CD4-positive, alpha-beta T cell treated with Interleukin-4 for 4 hours (primary cell): ENCODE data around the gene TMEM229B.
A peak's percentile ranks its signal among the peaks of the same experiment; 100 is the strongest.

Experiments used
- DNase-seq: peaks from one replicate; pipeline ENCODE4 v3.0.0-alpha.2; 2020

The TMEM229B gene

GRCh38 chr14:67514650-67515385 lies 26.3 kb upstream of the TMEM229B start:
- DNase-seq: peak; percentile 21

- DNase-seq: no peak
Observed at GRCh38 chr14:67514203-67514607, 25.7 kb upstream of the TMEM229B start.

GRCh38 chr14:67513631-67514108 lies 25.1 kb upstream of the TMEM229B start:
- DNase-seq: no peak

- DNase-seq: no peak
Observed at GRCh38 chr14:67512463-67513310, 24.2 kb upstream of the TMEM229B start.

GRCh38 chr14:67510836-67511235 lies 22.3 kb upstream of the TMEM229B start:
- no peak for DNase-seq

- DNase-seq: no peak
Observed at GRCh38 chr14:67510121-67510520, 21.6 kb upstream of the TMEM229B start.

- DNase-seq: no peak
Observed at GRCh38 chr14:67508956-67509355, 20.4 kb upstream of the TMEM229B start.

- DNase-seq: no peak
Observed at GRCh38 chr14:67505254-67505653, 16.7 kb upstream of the TMEM229B start.

GRCh38 chr14:67503331-67503730 lies 14.8 kb upstream of the TMEM229B start:
- no peak for DNase-seq

- DNase-seq: no peak
Observed at GRCh38 chr14:67502867-67503266, 14.3 kb upstream of the TMEM229B start.

- no peak for DNase-seq
Observed at GRCh38 chr14:67501670-67502069, 13.1 kb upstream of the TMEM229B start.

- DNase-seq: no peak
Observed at GRCh38 chr14:67500981-67501380, 12.5 kb upstream of the TMEM229B start.

- no peak for DNase-seq
Observed at GRCh38 chr14:67497716-67498115, 9.2 kb upstream of the TMEM229B start.

GRCh38 chr14:67497216-67497615 lies 8.7 kb upstream of the TMEM229B start:
- no peak for DNase-seq

GRCh38 chr14:67495827-67496226 lies 7.3 kb upstream of the TMEM229B start:
- no peak for DNase-seq

- no peak for DNase-seq
Observed at GRCh38 chr14:67493092-67493717, 4.7 kb upstream of the TMEM229B start.

GRCh38 chr14:67492538-67492937 lies 4.0 kb upstream of the TMEM229B start:
- no peak for DNase-seq

- DNase-seq: no peak
Observed at GRCh38 chr14:67491741-67492507, 3.4 kb upstream of the TMEM229B start.

- DNase-seq: no peak
Observed at GRCh38 chr14:67491285-67491684, 2.8 kb upstream of the TMEM229B start.

- no peak for DNase-seq
Observed at GRCh38 chr14:67490196-67490595, 1.7 kb upstream of the TMEM229B start.

GRCh38 chr14:67487332-67487731 lies 1.2 kb downstream of the TMEM229B start:
- no peak for DNase-seq

GRCh38 chr14:67486890-67487289 lies 1.6 kb downstream of the TMEM229B start:
- DNase-seq: no peak
